ENCODE data around the gene SEMA3F.

GRCh38 chr3:50167841-50168209 lies 12.7 kb downstream of the SEMA3F start:
- TF ChIP-seq CTCF (conservative IDR thresholded peaks at IDR 0.05; ENCODE audit: low read depth, low read length) (no peak), USF2 (IDR thresholded peaks at IDR 0.05; ENCODE audit: low read depth, low read length) (no peak), POLR2A (IDR thresholded peaks at IDR 0.05; ENCODE audit: low read depth, low read length) (no peak)
